Measurements from ENCODE around the gene PAXIP1. TPM values are rescaled to one million over a fixed set of nuclear protein-coding genes. Genes with fewer than 3 reads are reported as not detected.

Gene PAXIP1
- total and polyA plus RNA-seq, 11 donors: 3.5 to 7.8 (median 5.3) TPM

- intact Hi-C loops (cut with DNase I): loop anchor here in 4 of 10 donors (5.0 to 10.0 kb wide), 3 partner anchors 75 to 85 kb away; no protein-coding TSS in a partner anchor
- H3K27ac ChIP-seq: no peak overlapping the region
These were observed 6.7 kb upstream of the PAXIP1 start for GRCh38 chr7:155009570-155010157.

GRCh38 chr7:155007947-155008346, 5.0 kb upstream of the PAXIP1 start:
- no peaks in the 10 kb centered on the region for H3K9me3 ChIP-seq
- no peaks in the 10 kb centered on the region for H3K27me3 ChIP-seq
- 59 to 75% (median 61%) methylated on average over 11 to 13 of the region's 13 CpGs for WGBS, 4 donors
- no peak for ATAC-seq
- H3K36me3 ChIP-seq: peaks cover 0 to 6% (median 0%) of the 10 kb centered on the region in 9 donors
- intact Hi-C loops (cut with DNase I): loop anchor here in 4 of 10 donors (5.0 to 10.0 kb wide), 3 partner anchors 73 to 83 kb away; no protein-coding TSS in a partner anchor
- TF ChIP-seq CTCF (IDR thresholded peaks at IDR 0.05) (peak in 3 of 12 donors; percentile 24 to 38 (median 34)), POLR2A (IDR thresholded peaks at IDR 0.05) (no peak)
- H3K4me1 ChIP-seq: peaks cover 0 to 11% (median 7%) of the 10 kb centered on the region in 12 donors
- H3K27ac ChIP-seq: no peak overlapping the region
- H3K4me3 ChIP-seq: no peak overlapping the region
- DNase-seq: no peak

More at GRCh38 chr7:155009570-155010157, 6.7 kb upstream of the PAXIP1 start:
- ATAC-seq (no peak), DNase-seq (no peak)
- 66 to 73% (median 70%) methylated on average over 3 of the region's 3 CpGs for WGBS, 4 donors
- Histone ChIP-seq H3K27me3 (no peaks in the 10 kb centered on the region), H3K4me3 (no peak overlapping the region), H3K4me1 (peaks cover 0 to 4% (median 0%) of the 10 kb centered on the region in 12 donors), H3K36me3 (peaks cover 0 to 6% (median 0%) of the 10 kb centered on the region in 9 donors), H3K9me3 (no peaks in the 10 kb centered on the region)
- peak in 5 of 12 donors; percentile 12 to 33 (median 23) for TF ChIP-seq CTCF (IDR thresholded peaks at IDR 0.05)
- no peak for TF ChIP-seq POLR2A (IDR thresholded peaks at IDR 0.05)

GRCh38 chr7:155003376-155004214, 671 bp upstream of the PAXIP1 start:
- ATAC-seq (peak; percentile 90 to 98 (median 98)), DNase-seq (peak; percentile 78 to 90 (median 85))
- Histone ChIP-seq H3K27ac (peak overlapping the region; percentile 89 to 96 (median 92)), H3K36me3 (peaks cover 0 to 6% (median under 1%) of the 10 kb centered on the region in 9 donors), H3K4me1 (peaks cover 0 to 24% (median 15%) of the 10 kb centered on the region in 12 donors), H3K4me3 (peak overlapping the region; percentile 57 to 100 (median 95)), H3K27me3 (no peaks in the 10 kb centered on the region), H3K9me3 (no peaks in the 10 kb centered on the region)
- 0 to 1% (median 0%) methylated on average over 24 to 78 of the region's 78 CpGs for WGBS, 4 donors
- intact Hi-C loops (cut with DNase I): loop anchor here in 8 of 10 donors (2.0 to 10.0 kb wide), 7 partner anchors 69 to 639 kb away; partner anchors contain the start of genes INSIG1 (in 2 of the 8) and RBM33 (in 1 of the 8)
- TF ChIP-seq CTCF (IDR thresholded peaks at IDR 0.05): no peak
- peak in 1 of 2 donors; percentile 78 for TF ChIP-seq POLR2A (IDR thresholded peaks at IDR 0.05)

All from heart left ventricle (tissue), 16 donors.